ENCODE results near the gene AMN.
"Not testable (repeated sequence)": the region's sequence is repeated elsewhere in the genome, so short reads cannot be mapped to it uniquely, and the experiment has no call there.

Gene AMN

DNA sequence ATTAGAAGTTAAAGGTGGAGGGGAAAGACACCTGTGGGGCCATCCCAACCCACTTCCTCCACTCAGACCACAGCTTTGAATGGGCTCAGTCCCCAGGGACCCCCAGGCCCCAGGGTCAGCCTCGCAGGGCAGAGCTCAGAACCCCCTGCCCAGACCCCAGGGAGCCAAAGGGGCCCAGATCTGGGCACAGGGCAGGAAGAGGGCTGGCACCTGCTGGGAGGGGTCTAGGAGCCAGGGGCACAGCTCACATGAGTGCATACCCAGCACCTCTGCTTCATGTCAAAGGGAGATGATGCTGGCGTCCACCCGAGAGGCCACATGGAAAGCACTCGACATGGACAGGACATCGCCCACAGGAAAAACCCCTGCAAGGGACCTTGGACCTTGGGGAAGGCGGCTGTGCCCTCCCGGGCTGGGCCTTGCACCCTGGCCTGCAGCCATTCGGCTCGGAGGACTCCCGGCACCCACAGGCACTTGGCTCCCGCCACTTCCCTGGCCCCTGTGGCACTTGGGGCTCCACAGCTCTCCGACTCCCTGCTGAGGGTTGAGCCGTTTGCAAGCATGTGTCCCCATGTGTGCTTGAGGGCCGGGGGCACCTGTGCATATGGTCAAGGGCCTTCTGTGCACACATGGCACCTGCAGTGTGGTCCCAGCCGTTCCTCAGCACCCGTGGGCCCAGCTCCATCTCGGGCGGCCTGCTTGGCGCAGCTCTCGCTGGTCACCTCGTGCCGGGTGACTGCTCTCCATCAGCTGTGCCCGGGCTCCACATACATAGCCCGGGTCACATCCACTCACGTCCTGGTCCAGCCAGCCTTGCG lies 7.8 kb upstream of the AMN start:
- DNase-seq = no peak

DNA sequence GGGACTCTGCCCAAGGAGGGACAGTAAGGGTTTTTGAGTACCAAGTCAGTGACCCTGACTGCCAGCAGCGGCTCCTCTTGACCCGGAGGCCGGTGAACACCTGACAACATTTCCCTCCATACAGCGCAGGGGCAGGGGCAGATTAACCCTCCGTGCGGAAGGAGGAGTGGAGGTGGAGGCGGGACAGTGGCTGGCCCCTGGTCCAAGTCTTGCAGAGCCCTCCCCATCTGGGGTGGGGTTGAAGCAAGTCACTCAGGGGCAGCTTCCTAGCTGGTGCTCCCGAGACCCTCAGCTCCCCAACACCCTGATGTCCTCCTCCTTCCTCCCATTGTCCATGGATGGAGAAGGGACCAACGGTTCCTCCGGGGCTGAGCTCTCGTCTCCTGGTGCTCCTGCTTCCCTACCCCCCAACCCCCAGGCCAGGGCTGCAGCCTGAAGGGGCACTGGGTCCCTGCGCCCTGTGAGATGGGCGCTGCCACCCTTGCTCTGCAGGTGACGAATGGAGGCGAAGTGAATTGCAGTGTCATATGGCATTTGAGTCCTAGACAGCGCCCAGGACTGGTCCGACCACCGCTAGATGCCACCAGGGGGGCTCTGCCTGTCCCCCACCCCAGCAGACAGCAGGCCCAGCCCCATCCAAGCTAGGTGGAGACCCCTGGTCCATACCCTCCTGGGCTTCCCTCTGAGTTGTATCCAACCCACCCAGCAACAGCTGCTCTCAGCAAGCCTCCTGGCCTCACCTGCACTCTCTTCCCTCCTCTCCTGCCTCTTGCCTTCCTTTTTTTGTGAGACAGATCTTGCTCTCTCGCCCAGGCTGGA lies 7.0 kb upstream of the AMN start:
- no peak for DNase-seq

- no peak for DNase-seq
Observed at GRCh38 chr14:102916347-102917055, 6.0 kb upstream of the AMN start.

GRCh38 chr14:102917056-102917385 lies 5.4 kb upstream of the AMN start:
- no peak for DNase-seq

DNA sequence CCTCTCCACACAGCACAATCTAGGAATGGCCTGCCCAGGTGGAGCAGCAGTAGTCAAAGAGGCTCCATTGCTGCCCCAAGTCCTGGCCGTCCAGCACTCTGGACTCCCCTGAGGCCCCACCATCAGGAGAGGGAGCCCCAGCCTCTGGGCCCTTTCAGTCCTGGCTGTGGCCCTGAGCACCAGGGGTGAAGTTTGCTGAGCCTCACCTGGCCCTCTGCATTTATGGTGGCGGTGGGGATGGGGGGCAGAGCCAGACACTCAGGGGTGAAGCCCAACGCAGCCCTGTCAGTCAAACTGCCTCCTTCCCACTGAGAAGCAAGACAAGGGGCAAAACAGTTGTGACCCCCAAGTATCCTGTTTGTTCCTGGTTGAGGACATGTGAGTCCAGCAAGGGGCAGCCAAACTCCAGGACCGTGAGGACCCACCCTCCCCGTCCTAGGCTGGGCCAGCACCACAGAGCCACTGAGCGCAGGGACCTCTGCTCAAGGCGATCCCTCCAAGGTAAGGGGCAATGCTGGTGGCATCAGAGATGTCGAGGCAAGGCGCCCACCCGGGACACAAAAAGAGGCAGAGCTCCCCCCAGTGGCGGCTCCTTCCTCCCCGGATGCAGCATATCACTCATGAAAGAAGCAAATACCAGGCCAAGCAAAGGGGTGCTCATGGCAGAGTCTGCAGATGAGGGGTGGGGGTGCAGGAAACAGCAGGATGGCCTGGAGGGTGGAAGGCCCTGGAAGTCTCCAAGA lies 4.8 kb upstream of the AMN start:
- DNase-seq = no peak

DNA sequence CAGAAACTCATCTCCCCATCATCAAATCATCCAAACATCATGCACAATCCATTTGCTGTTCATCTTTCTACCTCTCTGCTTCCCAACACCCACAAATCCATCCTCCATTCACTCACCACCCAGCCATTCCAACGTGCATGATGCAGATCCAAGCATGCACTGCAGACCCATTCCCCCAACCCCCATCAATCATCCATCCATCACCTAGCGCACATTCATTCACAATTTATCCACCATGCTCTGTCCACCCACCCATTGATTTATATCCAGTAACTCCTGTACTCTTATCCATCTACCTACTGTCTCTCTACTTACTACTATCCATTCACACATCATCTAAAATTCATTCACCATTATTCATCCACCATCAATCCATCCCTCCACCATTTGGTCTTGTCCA lies 4.0 kb upstream of the AMN start:
- no peak for DNase-seq

- DNase-seq = no peak
Observed at GRCh38 chr14:102920273-102920997, 2.0 kb upstream of the AMN start.

DNA sequence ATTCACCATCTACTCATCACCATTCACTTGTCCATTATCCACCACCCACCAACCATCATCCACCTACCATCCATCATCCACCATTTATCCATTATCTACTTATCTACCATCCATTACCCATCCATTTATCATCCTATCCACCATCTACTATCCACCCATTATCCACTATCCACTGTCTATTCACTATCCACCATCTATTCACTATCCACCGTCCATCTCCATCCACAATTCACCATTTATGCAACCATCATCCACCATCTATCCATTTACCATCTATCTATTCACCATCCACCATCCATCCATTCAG lies 1.5 kb upstream of the AMN start:
- no peak for DNase-seq

DNA sequence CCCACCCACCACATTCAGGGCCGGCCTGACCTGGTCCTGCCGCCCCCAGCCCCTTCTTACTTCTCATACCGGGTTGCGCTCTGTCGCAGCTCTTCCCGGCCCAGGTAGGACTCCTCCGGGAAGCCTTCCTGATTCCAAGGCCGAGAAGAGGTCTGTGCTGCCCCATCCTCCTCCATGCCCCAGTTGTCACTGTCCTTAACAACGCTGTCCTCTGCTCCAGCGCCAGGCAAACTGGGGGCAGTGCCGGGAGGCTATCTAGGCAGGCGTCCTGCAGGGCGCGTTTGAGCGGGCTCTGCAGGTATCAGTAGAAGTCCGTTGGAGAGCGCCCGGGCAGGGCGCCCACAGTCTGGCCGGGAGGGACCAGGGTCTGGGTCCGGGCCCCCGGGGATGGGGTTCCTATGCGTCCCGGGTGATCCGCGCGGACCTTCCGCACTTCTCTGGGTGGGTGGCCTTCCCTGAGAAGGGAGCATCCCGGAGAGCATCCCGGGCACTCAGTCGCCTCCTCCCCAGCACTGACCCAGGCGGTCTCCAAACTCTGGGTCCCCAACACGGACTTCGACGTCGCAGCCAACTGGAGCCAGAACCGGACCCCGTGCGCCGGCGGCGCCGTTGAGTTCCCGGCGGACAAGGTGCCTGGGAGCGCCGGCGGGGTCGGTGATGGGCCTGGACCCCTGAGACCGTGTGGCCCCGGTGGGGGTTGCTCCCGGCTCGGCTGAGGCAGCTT lies 900 bp downstream of the AMN start:
- no peak for DNase-seq

- DNase-seq = no peak
Observed at GRCh38 chr14:102923925-102924486, 1.5 kb downstream of the AMN start.

DNA sequence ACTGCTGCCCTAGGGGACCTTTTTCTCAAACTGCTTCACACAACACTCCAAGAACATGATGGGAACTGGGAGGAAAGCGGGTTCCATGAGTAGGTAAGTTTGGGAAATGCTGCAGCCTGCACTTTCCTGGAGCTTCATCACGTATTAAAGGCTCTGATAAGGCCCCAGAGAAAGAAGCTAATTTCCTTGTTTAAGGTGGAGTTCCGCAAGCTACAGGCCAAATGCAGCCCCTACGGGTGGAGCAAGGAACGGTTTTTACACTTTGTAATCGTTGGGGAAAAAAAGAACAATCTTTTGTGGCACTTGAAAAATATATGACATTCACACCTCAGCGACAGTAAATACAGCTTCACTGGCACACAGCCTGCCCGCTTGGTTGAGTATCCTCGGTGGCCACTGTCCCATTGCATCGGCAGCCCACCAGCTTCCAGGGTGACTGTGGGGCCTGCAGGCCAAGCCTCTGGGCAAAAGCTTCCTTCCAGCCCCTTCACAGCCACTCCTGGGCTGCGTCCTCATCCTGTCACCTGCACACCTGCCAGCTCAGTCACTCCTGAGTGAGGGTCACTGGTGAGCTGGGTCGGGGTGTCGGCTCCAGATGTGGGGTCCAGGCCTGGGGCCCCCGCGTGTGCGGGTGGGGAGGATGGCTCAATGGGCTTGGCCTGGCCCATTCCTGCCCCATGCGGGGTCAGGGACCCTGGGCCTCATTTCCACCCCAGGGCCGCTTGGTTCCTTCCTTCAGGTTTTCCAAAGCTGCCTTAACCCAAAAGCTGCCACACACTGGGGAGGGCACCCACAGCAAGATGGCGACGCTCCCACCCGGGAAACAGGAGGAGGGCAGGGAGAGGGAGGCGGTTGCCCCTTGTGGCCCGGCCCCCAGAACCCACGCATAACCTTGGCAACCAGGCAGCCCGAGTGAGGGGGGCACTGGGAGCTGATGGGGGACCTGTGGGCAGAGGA lies 2.4 kb downstream of the AMN start:
- no peak for DNase-seq

- DNase-seq = no peak
Observed at GRCh38 chr14:102925646-102926045, 3.2 kb downstream of the AMN start.

DNA sequence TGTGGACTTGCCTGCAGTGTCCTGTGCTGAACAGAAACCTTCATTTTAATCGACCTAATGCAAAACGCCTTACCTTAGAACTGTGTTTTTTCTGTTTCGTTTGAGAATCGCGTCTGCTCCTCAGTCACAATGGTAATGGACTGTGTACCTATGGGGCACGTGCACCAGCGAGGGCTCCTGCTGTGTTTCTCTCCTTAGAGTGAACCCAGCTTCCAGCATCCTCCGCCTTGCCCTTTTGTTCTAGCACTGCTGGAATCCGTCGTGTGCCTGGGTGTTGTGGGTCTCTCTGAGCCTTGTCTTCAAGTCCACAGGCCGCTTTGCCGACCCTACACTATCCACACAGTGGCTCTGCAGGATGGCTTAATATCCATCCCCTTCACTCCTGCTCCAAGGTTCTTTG lies 3.6 kb downstream of the AMN start:
- DNase-seq = no peak

GRCh38 chr14:102926840-102927239 lies 4.4 kb downstream of the AMN start:
- not testable (repeated sequence) for DNase-seq

- no peak for DNase-seq
Observed at GRCh38 chr14:102927346-102927877, 4.9 kb downstream of the AMN start.

DNA sequence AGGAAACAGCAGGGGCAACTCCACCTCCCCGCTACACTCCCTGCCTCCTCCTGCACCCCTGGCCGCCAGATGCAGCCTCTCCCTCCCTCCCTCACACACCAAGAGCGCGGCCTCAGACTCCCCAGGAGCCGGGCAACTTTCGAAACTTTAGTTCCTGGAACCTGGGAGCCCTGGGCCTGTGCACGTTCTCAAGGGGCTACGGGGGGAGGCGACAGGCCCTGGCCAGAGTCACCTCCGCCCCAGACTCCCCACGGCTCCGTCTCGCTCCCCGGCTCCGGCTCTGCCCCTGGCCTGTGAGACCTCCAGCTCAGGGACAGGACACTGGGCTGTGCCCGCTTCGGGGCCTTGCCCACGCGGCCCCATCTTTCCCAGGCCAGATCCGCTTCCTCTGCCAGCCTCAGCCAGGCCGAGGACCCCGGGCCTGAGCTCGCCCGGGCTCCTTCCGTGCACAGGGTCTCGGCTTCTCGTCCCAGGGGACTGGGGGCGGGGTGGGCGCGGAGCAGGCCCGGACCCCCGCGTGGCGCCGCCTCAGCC lies 5.5 kb downstream of the AMN start:
- DNase-seq = no peak

DNA sequence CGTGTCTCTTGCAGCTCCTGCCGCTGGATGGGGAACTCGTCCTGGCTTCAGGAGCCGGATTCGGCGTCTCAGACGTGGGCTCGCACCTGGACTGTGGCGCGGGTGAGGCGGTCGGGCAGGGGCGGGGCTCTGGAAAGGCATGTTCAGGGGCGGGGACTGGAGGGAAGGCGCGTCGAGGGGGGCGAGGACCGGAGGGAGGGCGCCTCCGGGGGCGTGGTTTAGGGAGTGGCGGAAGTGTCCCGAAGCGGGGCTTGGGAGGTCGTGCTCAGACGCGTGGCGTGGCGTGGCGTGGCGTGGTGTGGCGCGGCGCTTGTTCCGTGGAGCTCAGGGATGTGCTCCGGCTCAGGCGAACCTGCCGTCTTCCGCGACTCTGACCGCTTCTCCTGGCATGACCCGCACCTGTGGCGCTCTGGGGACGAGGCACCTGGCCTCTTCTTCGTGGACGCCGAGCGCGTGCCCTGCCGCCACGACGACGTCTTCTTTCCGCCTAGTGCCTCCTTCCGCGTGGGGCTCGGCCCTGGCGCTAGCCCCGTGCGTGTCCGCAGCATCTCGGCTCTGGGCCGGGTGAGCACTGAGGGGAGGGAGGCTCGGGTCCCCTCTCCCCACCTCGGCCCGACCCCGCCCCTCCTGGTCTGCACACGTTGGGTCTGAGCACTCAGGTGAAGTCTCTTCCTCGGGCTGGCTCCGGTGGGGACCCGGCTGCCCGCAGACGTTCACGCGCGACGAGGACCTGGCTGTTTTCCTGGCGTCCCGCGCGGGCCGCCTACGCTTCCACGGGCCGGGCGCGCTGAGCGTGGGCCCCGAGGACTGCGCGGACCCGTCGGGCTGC lies 6.2 kb downstream of the AMN start:
- DNase-seq = no peak

DNA sequence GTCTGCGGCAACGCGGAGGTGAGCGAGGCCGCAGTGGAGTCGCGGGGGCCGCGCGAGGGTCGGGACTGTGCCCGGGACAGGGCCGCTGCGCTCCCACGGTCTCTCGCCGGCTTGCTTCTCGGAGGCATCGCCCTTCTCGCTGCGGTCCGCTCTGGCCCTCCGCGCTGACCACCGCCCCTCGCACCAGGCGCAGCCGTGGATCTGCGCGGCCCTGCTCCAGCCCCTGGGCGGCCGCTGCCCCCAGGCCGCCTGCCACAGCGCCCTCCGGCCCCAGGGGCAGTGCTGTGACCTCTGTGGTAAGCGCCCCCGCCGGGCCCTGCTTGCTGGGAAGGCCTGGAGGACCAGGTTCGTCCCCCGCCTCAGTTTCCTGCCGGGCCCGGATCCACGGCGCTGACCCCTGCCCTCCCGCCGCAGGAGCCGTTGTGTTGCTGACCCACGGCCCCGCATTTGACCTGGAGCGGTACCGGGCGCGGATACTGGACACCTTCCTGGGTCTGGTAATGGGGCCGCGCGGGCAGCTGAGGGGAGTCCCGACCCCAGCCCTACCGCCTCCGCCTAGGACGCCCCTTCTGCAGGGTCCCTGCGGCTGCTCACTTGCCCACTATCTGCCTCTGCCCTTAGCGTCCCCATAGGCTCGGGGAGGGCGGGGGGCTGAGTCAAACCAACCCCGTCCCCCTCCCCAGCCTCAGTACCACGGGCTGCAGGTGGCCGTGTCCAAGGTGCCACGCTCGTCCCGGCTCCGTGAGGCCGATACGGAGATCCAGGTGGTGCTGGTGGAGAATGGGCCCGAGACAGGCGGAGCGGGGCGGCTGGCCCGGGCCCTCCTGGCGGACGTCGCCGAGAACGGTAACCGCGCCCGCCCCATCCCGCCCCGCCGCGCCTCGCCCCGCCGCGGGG lies 7.0 kb downstream of the AMN start:
- no peak for DNase-seq
